RCC 7860 (cell line): ENCODE data around the gene CENPL.
"Not testable (repeated sequence)": the region's sequence is repeated elsewhere in the genome, so short reads cannot be mapped to it uniquely, and the experiment has no call there.

ENCODE experiments used
- DNase-seq: peaks from one replicate; pipeline ENCODE4 v3.0.0-alpha.2; 2015; ENCODE audit warnings: low spot score
- FAIRE-seq: peaks from 2 replicates; lab custom pipeline; 2012; peaks lifted over from hg19 to GRCh38; lab: Jason Lieb, UNC

Gene CENPL

GRCh38 chr1:173824315-173825081 is at the start of gene CENPL, which contains the start of gene DARS2:
CENPL (minus strand) TSS chr1:173824883; CDS start chr1:173811299, 13,584 bp downstream.
DARS2 (plus strand) TSS chr1:173824673; CDS start chr1:173825230, 557 bp downstream.
- FAIRE-seq (peak; percentile 83), DNase-seq (peak; percentile 89)

DNA sequence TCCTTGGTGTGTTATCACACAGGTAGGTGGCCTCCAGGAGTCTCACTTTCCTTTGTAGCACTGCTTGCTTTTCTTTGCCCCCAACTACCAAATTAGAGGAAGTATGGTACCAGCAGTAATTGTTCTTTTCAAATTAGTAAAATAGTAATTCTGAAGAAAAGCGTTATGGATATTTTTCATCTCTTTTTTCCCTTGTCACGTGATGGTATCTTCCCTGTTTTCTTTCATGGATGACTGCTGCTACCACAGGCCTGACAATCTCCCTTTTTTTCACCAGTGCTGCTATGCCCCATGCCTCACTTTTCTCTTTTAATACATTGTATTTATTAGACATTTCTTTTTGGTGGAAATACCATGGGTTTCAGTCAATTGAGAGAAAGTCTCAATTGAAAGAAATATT is 46.8 kb upstream of the CENPL start:
- no peak for FAIRE-seq
- DNase-seq = no peak

DNA sequence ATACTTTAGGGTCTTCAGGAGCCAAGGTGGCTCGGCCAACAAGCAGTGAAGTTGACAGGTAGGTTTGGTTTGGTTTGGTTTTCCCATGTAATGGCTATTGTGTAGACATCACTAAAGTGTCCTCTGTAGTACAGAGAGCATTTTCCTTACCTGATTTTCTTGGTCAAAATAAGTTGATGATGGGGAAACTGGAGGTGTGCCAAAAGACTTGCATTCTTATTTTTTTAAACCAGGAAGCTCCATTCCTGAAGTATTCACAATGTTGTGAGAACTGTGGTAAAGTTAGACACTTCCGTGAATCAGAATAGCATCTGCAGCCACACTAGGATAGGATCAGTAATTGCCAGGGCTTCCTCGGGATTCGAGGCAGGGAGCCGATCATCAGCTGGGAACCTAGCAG is 46.4 kb upstream of the CENPL start:
- FAIRE-seq (no peak), DNase-seq (no peak)

GRCh38 chr1:173870252-173871075 is 45.8 kb upstream of the CENPL start:
- DNase-seq (no peak), FAIRE-seq (no peak)

GRCh38 chr1:173869021-173869359 is 44.3 kb upstream of the CENPL start:
- DNase-seq = no peak

GRCh38 chr1:173868266-173869020 is 43.8 kb upstream of the CENPL start, which contains the start of gene ZBTB37:
ZBTB37 (plus strand) TSS chr1:173868380; CDS start chr1:173870226, 1,846 bp downstream.
- FAIRE-seq = no peak
- DNase-seq = peak; percentile 63

More at GRCh38 chr1:173869021-173869359, 44.3 kb upstream of the CENPL start:
- no peak for FAIRE-seq

GRCh38 chr1:173867753-173868265 is 43.1 kb upstream of the CENPL start, which contains the start of gene GAS5:
GAS5 (minus strand) TSS chr1:173867989.
- peak; percentile 98 for DNase-seq
- FAIRE-seq = peak; percentile 91

- DNase-seq (no peak), FAIRE-seq (no peak)
Observed at GRCh38 chr1:173867141-173867752, 42.6 kb upstream of the CENPL start.

DNA sequence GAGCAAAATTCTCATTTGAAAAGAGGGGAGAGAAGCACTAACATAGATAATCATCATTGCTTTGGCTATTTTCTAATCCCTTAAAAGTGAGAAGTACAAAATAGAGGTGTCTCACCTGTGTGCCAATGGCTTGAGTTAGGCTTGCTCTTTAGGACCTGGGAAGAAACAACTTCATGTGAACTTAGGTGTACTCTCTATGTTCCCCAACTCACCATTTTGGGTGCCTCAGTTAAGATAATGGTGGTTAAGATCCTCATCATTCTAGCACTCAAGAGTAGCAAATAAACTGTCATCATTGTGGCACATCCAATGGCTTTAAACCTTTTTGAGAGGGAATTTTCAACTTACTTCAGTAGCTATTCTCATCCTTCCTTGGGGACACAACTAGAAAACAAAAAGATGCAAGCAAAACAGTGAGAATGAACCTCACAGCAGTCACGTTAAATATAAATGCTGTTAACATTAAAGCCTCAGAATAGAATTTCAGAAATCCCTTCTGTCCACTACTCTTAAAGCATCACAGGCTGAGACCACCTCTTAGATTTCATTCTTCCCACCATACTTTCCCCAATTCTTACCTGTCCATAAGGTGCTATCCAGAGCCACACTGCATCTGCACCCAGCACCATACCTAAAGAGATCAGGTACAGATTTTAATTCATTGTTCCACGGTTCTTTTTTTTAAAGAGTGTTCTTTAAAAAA is 41.9 kb upstream of the CENPL start:
- DNase-seq = no peak
- no peak for FAIRE-seq

- no peak for DNase-seq
- FAIRE-seq = no peak
Observed at GRCh38 chr1:173865468-173866164, 40.9 kb upstream of the CENPL start.

DNA sequence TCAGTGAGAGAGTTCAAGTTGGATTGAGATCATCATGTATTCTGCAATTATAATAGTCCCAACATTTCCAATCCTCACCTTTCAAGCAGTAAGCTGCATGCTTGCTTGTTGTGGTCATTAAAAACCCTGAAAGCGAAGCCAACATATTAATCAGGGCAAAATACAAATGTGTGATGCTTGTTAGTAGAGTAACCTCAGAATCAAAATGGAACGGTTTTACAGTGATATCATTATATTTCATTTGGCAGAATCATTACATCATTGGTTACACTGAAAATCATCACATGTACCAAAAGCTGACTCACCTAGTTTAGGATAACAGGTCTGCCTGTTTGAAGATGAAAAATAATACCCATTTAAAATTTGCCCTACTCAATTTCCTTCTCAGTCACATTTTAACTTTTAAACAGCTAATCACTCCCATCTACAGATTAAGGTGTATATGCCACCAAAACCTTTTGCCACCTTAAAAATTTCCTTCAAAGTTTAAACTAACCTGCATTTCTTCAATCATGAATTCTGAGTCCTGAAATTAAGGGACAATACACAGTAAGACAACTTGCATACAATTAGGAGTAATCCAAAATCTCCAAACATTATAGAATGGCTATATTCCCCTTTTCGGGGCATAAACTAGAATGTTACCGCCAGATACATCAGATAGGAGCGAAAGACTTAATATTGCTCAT is 39.6 kb upstream of the CENPL start:
- DNase-seq (no peak), FAIRE-seq (no peak)

DNA sequence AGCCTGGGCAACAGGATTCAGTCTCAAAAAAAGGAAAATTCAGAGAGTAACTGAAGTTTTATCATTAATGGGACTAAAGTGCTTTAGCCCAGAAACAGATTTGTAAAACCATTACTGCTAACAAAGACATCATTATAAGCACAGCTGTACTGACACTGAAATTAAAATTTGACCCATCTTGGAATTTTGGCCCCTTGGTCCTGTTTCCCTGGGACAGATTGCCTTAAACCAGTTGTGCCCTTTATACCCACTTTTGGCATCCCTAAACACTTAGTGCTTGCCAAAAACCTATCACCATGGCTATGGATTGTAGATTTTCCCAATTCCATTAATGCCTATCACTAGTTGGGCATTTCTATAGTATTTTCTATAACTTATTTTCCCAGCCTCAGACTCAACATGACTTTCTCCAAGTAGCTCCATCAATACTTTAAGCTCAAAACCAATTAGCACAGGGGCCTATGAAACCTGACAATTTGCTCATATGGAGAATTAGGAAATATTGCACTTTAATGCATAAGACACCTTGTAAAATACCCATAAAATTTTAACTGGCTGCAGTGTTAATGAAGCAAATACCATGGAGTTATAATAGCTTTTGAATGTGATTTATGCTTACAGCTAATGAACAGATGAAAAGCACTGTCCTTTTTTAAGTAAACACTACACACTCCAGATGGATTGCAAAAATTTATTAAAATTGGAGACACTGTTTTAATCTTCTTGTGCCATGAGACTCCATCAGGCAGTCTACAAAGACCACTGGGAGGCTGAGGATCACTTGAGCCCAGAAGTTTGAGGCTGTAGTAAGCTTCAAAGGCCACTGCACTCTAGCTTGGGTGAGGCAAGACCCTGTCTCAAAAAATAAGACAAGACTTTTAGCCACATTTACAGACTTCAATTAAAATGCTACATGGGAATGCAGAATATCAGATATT is 38.8 kb upstream of the CENPL start:
- FAIRE-seq = no peak
- no peak for DNase-seq

- DNase-seq = no peak
- FAIRE-seq = no peak
Observed at GRCh38 chr1:173862769-173863223, 38.1 kb upstream of the CENPL start.

GRCh38 chr1:173862146-173862768 is 37.6 kb upstream of the CENPL start:
- not testable (repeated sequence) for FAIRE-seq, DNase-seq

DNA sequence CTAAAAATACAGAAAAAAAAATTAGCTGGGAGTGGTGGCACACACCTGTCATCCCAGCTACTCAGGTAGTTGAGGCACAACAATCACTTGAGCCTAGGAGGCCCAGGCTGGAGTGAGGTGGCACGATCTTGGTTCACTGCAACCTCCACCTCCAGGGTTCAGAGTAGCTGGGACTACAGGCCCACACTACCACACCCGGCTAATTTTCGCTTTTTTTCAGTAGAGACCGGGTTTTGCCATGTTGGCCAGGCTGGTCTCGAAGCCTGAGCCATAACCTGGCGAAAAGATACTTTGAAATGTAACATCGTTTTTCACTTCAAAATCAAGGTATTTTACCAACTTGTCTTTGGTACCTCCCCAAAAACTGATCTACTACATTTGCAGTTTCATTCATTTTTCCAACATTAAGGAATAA is 37.1 kb upstream of the CENPL start:
- peak; percentile 41 for DNase-seq
- FAIRE-seq = no peak

GRCh38 chr1:173860065-173860464 is 35.4 kb upstream of the CENPL start:
- FAIRE-seq = no peak
- no peak for DNase-seq

- not testable (repeated sequence) for DNase-seq, FAIRE-seq
Observed at GRCh38 chr1:173859547-173859946, 34.9 kb upstream of the CENPL start.
